Measurements from ENCODE around the gene CNPY1.

The CNPY1 gene

GRCh38 chr7:155461631-155462030 lies 84.7 kb downstream of the CNPY1 start:
- Histone ChIP-seq H3K9me3 (ENCODE audit: control insufficient read depth in 1 of 2, low read length in 2 of 2) (no peaks in the 10 kb centered on the region), H3K27me3 (ENCODE audit: control insufficient read depth in 1 of 2, insufficient read depth in 2 of 2, low read length in 2 of 2) (peaks cover 80 to 84% of the 10 kb centered on the region in 2 donors)

DNA sequence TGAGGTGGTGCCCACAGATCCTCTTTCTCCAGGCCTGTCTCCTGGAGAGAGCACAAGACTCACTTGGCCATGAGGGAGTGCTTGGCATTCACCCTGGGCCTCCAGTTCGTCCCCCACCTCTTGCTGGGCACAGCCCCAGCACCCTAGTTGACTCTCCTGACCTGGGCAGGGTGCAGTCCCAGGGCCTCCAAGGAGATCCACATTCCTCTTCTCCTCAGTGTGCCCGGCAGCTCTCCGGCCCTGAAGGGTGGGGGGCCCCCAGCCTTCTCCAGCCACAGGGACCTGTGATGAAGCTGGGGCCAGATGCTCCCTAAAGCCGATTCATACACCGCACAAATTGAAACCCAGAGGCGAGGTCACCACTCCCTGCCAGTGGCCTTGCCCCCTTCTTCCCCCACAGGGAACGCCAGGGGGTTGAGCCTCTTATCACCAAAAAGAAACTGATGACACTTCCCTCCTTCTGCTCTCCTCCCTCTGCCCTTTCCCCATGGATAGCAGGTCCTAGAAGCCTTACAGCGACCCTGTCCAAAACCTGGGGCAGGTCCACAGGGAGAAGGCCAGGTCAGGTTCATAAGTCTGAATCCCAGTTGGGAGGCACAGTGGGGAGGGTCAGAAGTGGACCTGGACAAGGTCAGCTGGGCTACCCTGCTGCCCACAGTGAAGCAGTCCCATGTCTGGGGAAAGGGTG lies 85.3 kb downstream of the CNPY1 start:
- H3K27me3 ChIP-seq (ENCODE audit: control insufficient read depth in 1 of 2, insufficient read depth in 2 of 2, low read length in 2 of 2), result peaks cover 80 to 83% of the 10 kb centered on the region in 2 donors
- H3K4me3 ChIP-seq (ENCODE audit: low read depth in 1 of 2, low read length in 2 of 2), result no peak overlapping the region
- no peaks in the 10 kb centered on the region for H3K36me3 ChIP-seq (ENCODE audit: control insufficient read depth in 1 of 2, insufficient read depth in 2 of 2, low read length in 2 of 2)
- H3K9me3 ChIP-seq (ENCODE audit: control insufficient read depth in 1 of 2, low read length in 2 of 2), result no peaks in the 10 kb centered on the region
- H3K4me1 ChIP-seq (ENCODE audit: control insufficient read depth in 1 of 2, insufficient read depth in 2 of 2, low read length in 2 of 2), result peaks cover 10 to 13% of the 10 kb centered on the region in 2 donors
- H3K27ac ChIP-seq (ENCODE audit: low read depth, low read length), result no peak overlapping the region
- H3K9ac ChIP-seq (ENCODE audit: low read depth in 1 of 2, low read length in 2 of 2), result no peak overlapping the region

More at GRCh38 chr7:155461631-155462030, 84.7 kb downstream of the CNPY1 start:
- peaks cover 9 to 11% of the 10 kb centered on the region in 2 donors for H3K4me1 ChIP-seq (ENCODE audit: control insufficient read depth in 1 of 2, insufficient read depth in 2 of 2, low read length in 2 of 2)
- H3K36me3 ChIP-seq (ENCODE audit: control insufficient read depth in 1 of 2, insufficient read depth in 2 of 2, low read length in 2 of 2), result no peaks in the 10 kb centered on the region
- no peak overlapping the region for H3K27ac ChIP-seq (ENCODE audit: low read depth, low read length)
- H3K4me3 ChIP-seq (ENCODE audit: low read depth in 1 of 2, low read length in 2 of 2), result no peak overlapping the region
- H3K9ac ChIP-seq (ENCODE audit: low read depth in 1 of 2, low read length in 2 of 2), result no peak overlapping the region

DNA sequence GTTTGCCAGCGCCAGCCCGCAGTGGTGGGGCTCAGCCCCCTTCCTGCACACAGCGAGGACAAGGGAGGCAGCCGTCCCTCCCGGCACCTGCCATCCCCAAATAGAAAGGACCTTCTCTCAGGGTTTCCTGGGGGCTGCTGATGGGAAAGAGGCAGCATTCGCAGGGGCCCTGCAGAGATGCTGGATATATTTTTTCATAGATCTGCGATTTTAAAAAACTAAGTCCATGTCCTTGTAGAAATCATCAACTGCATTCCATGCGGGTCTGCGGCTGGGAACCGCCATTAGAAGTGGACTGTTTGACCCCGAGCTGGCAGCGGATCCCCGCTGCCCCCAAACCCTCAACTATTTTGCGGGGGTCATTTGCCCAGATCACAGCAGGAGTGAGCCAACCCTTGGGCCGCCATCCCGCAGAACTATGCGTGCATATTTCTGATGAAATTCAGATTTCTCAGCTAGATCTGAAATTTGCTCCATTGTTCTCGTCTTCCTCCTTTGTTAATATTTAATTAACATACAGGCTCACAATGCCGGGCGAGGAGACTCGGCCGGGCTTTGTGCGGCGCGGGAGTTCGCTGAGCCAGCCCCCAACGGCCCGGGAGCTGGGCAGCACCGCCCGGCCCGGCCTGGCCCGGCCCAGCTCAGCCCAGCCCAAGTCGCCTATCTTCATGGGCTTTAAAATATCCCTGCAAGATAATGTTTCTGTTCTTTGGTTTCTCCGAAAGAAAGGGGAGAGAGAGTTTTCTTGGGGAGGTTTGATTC lies 86.5 kb downstream of the CNPY1 start:
- Histone ChIP-seq H3K27ac (ENCODE audit: low read depth, low read length) (no peak overlapping the region), H3K4me3 (ENCODE audit: low read depth in 1 of 2, low read length in 2 of 2) (no peak overlapping the region), H3K4me1 (ENCODE audit: control insufficient read depth in 1 of 2, insufficient read depth in 2 of 2, low read length in 2 of 2) (peaks cover 10 to 13% of the 10 kb centered on the region in 2 donors), H3K27me3 (ENCODE audit: control insufficient read depth in 1 of 2, insufficient read depth in 2 of 2, low read length in 2 of 2) (peaks cover 80 to 83% of the 10 kb centered on the region in 2 donors), H3K9me3 (ENCODE audit: control insufficient read depth in 1 of 2, low read length in 2 of 2) (no peaks in the 10 kb centered on the region), H3K9ac (ENCODE audit: low read depth in 1 of 2, low read length in 2 of 2) (no peak overlapping the region), H3K36me3 (ENCODE audit: control insufficient read depth in 1 of 2, insufficient read depth in 2 of 2, low read length in 2 of 2) (no peaks in the 10 kb centered on the region)

DNA sequence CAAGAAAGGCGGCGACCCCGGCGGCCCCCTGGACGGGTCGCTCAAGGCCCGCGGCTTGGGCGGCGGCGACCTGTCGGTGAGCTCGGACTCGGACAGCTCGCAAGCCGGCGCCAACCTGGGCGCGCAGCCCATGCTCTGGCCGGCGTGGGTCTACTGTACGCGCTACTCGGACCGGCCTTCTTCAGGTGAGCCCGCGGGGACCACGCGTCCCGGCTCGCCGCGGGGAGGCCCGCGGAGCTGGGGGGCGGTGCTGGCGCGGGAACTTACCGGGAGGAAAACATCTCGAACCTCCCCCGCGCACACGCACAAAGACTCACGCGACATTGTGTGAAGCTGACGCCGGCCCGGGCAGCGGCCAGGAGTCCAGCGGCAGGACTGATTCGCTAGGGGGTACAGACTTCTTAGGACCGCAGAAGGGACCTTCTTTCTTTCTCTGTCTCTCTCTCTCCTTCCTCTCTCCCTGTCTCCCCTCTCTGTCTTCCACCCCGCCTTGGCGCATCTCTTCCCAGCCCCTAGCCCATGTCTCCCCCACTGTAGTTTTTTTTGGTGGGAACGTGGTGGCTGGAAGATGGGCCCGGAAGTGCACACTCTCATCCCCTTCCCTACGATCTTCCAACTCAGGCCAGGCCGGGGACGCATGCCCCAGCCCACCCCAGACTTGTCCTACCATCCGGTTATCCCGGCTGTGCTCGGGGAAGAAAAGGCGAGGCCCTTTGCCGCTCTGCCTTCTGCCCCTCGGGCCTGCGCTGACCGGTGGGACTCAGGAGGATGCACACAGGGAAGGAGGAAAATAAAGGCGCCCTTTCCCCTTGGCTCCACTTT lies 87.3 kb downstream of the CNPY1 start:
- peaks cover 80 to 83% of the 10 kb centered on the region in 2 donors for H3K27me3 ChIP-seq (ENCODE audit: control insufficient read depth in 1 of 2, insufficient read depth in 2 of 2, low read length in 2 of 2)
- no peak overlapping the region for H3K27ac ChIP-seq (ENCODE audit: low read depth, low read length)
- H3K4me1 ChIP-seq (ENCODE audit: control insufficient read depth in 1 of 2, insufficient read depth in 2 of 2, low read length in 2 of 2), result peaks cover 10 to 13% of the 10 kb centered on the region in 2 donors
- no peak overlapping the region for H3K9ac ChIP-seq (ENCODE audit: low read depth in 1 of 2, low read length in 2 of 2)
- H3K9me3 ChIP-seq (ENCODE audit: control insufficient read depth in 1 of 2, low read length in 2 of 2), result no peaks in the 10 kb centered on the region
- no peaks in the 10 kb centered on the region for H3K36me3 ChIP-seq (ENCODE audit: control insufficient read depth in 1 of 2, insufficient read depth in 2 of 2, low read length in 2 of 2)
- H3K4me3 ChIP-seq (ENCODE audit: low read depth in 1 of 2, low read length in 2 of 2), result no peak overlapping the region

DNA sequence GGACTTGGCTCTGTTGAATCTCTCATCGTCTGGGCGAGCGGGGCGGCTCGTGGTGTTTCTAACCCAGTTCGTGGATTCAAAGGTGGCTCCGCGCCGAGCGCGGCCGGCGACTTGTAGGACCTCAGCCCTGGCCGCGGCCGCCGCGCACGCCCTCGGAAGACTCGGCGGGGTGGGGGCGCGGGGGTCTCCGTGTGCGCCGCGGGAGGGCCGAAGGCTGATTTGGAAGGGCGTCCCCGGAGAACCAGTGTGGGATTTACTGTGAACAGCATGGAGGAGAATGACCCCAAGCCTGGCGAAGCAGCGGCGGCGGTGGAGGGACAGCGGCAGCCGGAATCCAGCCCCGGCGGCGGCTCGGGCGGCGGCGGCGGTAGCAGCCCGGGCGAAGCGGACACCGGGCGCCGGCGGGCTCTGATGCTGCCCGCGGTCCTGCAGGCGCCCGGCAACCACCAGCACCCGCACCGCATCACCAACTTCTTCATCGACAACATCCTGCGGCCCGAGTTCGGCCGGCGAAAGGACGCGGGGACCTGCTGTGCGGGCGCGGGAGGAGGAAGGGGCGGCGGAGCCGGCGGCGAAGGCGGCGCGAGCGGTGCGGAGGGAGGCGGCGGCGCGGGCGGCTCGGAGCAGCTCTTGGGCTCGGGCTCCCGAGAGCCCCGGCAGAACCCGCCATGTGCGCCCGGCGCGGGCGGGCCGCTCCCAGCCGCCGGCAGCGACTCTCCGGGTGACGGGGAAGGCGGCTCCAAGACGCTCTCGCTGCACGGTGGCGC lies 88.1 kb downstream of the CNPY1 start, which contains the start of gene EN2:
EN2 (plus strand) TSS at position 19 of the 767 bp plus-strand sequence; CDS start at position 268, 249 bp downstream.
- Histone ChIP-seq H3K27me3 (ENCODE audit: control insufficient read depth in 1 of 2, insufficient read depth in 2 of 2, low read length in 2 of 2) (peaks cover 80 to 81% of the 10 kb centered on the region in 2 donors), H3K27ac (ENCODE audit: low read depth, low read length) (no peak within 1 kb of the TSS), H3K4me1 (ENCODE audit: control insufficient read depth in 1 of 2, insufficient read depth in 2 of 2, low read length in 2 of 2) (peaks cover 10 to 13% of the 10 kb centered on the region in 2 donors), H3K9ac (ENCODE audit: low read depth in 1 of 2, low read length in 2 of 2) (no peak within 1 kb of the TSS), H3K4me3 (ENCODE audit: low read depth in 1 of 2, low read length in 2 of 2) (peak within 1 kb of the TSS; percentile 57 to 65), H3K36me3 (ENCODE audit: control insufficient read depth in 1 of 2, insufficient read depth in 2 of 2, low read length in 2 of 2) (no peaks in the 10 kb centered on the region), H3K9me3 (ENCODE audit: control insufficient read depth in 1 of 2, low read length in 2 of 2) (no peaks in the 10 kb centered on the region)

GRCh38 chr7:155457544-155458110 lies 88.7 kb downstream of the CNPY1 start:
- H3K36me3 ChIP-seq (ENCODE audit: control insufficient read depth in 1 of 2, insufficient read depth in 2 of 2, low read length in 2 of 2), result no peaks in the 10 kb centered on the region
- H3K9me3 ChIP-seq (ENCODE audit: control insufficient read depth in 1 of 2, low read length in 2 of 2), result no peaks in the 10 kb centered on the region
- no peak overlapping the region for H3K9ac ChIP-seq (ENCODE audit: low read depth in 1 of 2, low read length in 2 of 2)
- peak overlapping the region in 1 of 2 donors; percentile 57 for H3K4me3 ChIP-seq (ENCODE audit: low read depth in 1 of 2, low read length in 2 of 2)
- H3K27ac ChIP-seq (ENCODE audit: low read depth, low read length), result no peak overlapping the region
- peaks cover 81 to 82% of the 10 kb centered on the region in 2 donors for H3K27me3 ChIP-seq (ENCODE audit: control insufficient read depth in 1 of 2, insufficient read depth in 2 of 2, low read length in 2 of 2)
- H3K4me1 ChIP-seq (ENCODE audit: control insufficient read depth in 1 of 2, insufficient read depth in 2 of 2, low read length in 2 of 2), result peaks cover 10 to 13% of the 10 kb centered on the region in 2 donors

GRCh38 chr7:155456738-155457543 lies 89.4 kb downstream of the CNPY1 start:
- no peak overlapping the region for H3K27ac ChIP-seq (ENCODE audit: low read depth, low read length)
- no peaks in the 10 kb centered on the region for H3K9me3 ChIP-seq (ENCODE audit: control insufficient read depth in 1 of 2, low read length in 2 of 2)
- peak overlapping the region; percentile 57 to 65 for H3K4me3 ChIP-seq (ENCODE audit: low read depth in 1 of 2, low read length in 2 of 2)
- H3K36me3 ChIP-seq (ENCODE audit: control insufficient read depth in 1 of 2, insufficient read depth in 2 of 2, low read length in 2 of 2), result no peaks in the 10 kb centered on the region
- peaks cover 78 to 81% of the 10 kb centered on the region in 2 donors for H3K27me3 ChIP-seq (ENCODE audit: control insufficient read depth in 1 of 2, insufficient read depth in 2 of 2, low read length in 2 of 2)
- no peak overlapping the region for H3K9ac ChIP-seq (ENCODE audit: low read depth in 1 of 2, low read length in 2 of 2)
- peaks cover 10 to 13% of the 10 kb centered on the region in 2 donors for H3K4me1 ChIP-seq (ENCODE audit: control insufficient read depth in 1 of 2, insufficient read depth in 2 of 2, low read length in 2 of 2)

DNA sequence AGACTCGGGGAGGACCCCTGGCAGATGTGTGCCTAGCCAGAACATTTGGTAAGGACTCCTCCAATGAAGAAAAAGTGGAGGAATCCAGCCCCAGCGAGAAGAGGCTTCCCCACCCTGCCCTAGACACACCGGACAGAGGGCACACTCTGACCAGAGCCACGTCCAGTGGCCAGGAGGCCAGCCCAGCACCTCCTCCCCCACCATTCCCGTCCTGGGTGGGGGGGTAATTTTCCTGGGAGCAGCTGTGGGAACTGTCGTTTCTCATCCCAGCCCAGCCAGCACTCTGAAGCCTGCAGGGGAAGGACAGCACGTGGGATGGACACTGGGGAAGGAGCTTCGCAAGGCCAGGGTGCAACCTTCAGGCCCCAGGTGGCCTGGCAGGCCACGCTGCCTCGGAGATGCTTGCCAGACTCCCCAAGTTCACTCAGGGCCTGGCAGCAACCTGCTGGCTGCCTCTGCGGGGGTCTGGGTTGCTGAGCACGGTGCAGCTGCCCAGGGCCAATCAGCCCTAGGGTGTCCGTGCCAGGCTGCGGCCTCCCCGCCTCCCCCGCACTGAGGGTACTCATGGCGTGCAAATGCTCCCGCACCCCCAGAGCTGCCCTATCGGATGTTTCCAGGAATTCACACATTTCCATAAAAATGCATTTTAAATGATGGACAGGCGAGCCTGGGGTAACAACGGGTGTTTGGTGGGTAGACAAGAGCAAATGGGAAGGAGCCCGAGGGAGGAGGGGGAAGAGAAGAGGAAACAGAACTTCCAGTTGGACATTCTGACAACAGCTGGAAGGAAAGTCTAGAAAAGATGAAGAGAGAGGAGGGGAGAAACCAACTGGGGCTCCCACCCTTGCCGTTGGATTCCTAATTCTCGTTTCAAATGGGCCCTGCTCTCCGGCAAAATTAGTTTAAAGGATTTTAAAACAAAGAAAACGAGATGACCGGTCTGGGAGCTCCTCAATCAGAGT lies 90.3 kb downstream of the CNPY1 start:
- Histone ChIP-seq H3K9me3 (ENCODE audit: control insufficient read depth in 1 of 2, low read length in 2 of 2) (no peaks in the 10 kb centered on the region), H3K27ac (ENCODE audit: low read depth, low read length) (no peak overlapping the region), H3K27me3 (ENCODE audit: control insufficient read depth in 1 of 2, insufficient read depth in 2 of 2, low read length in 2 of 2) (peaks cover 78 to 81% of the 10 kb centered on the region in 2 donors), H3K4me1 (ENCODE audit: control insufficient read depth in 1 of 2, insufficient read depth in 2 of 2, low read length in 2 of 2) (peaks cover 10 to 13% of the 10 kb centered on the region in 2 donors), H3K36me3 (ENCODE audit: control insufficient read depth in 1 of 2, insufficient read depth in 2 of 2, low read length in 2 of 2) (no peaks in the 10 kb centered on the region), H3K4me3 (ENCODE audit: low read depth in 1 of 2, low read length in 2 of 2) (no peak overlapping the region), H3K9ac (ENCODE audit: low read depth in 1 of 2, low read length in 2 of 2) (no peak overlapping the region)

Data from duodenal mucosa (tissue), 2 donors.